Mucosa of stomach (tissue), 1 donor: ENCODE measurements around the gene SYF2.
A peak's percentile ranks its signal among the peaks of the same experiment; 100 is the strongest.
"Not testable (repeated sequence)": the region's sequence is repeated elsewhere in the genome, so short reads cannot be mapped to it uniquely, and the experiment has no call there.

ENCODE experiments used
- H3K27me3 ChIP-seq: one replicate; pipeline ENCODE4 v1.7.0; 2013; ENCODE audit warnings: mild to moderate bottlenecking, low read length; ENCODE audit not compliant: control insufficient read depth, insufficient read depth
- H3K36me3 ChIP-seq: one replicate; pipeline ENCODE4 v1.7.0; 2013; ENCODE audit warnings: low read length; ENCODE audit not compliant: control insufficient read depth, insufficient read depth
- H3K4me1 ChIP-seq: one replicate; pipeline ENCODE4 v1.7.0; 2013; ENCODE audit warnings: mild to moderate bottlenecking, low read length; ENCODE audit not compliant: control insufficient read depth, insufficient read depth
- H3K4me3 ChIP-seq: one replicate; pipeline ENCODE4 v1.7.0; 2013; ENCODE audit warnings: low read length
- H3K9ac ChIP-seq: one replicate; pipeline ENCODE4 v1.7.0; 2013; ENCODE audit warnings: mild to moderate bottlenecking, low read length, moderate library complexity
- H3K9me3 ChIP-seq: one replicate; pipeline ENCODE4 v1.7.0; 2013; ENCODE audit warnings: mild to moderate bottlenecking, low read length, moderate library complexity; ENCODE audit not compliant: control insufficient read depth
- donor health status: Pancreatic carcinoma.

Gene SYF2

GRCh38 chr1:25232027-25232865, at the start of gene SYF2:
Gene SYF2 (minus strand): TSS chr1:25232502. CDS start chr1:25232467, 35 bp downstream.
- H3K36me3 ChIP-seq, result no peaks in the 10 kb centered on the region
- no peaks in the 10 kb centered on the region for H3K27me3 ChIP-seq
- H3K4me3 ChIP-seq, result peak within 1 kb of the TSS; percentile 94
- peaks cover 23% of the 10 kb centered on the region for H3K4me1 ChIP-seq
- no peaks in the 10 kb centered on the region for H3K9me3 ChIP-seq
- peak within 1 kb of the TSS; percentile 91 for H3K9ac ChIP-seq

- not testable (repeated sequence) for H3K4me1 ChIP-seq, H3K36me3 ChIP-seq, H3K27me3 ChIP-seq
Measured at GRCh38 chr1:25279693-25280111, 47.4 kb upstream of the SYF2 start.

GRCh38 chr1:25278790-25279189, 46.5 kb upstream of the SYF2 start:
- H3K4me1 ChIP-seq, H3K9me3 ChIP-seq, H3K4me3 ChIP-seq, H3K36me3 ChIP-seq, H3K9ac ChIP-seq, H3K27me3 ChIP-seq: not testable (repeated sequence)

More at GRCh38 chr1:25279693-25280111, 47.4 kb upstream of the SYF2 start:
- not testable (repeated sequence) for H3K4me3 ChIP-seq, H3K9me3 ChIP-seq, H3K9ac ChIP-seq

GRCh38 chr1:25278358-25278757, 46.1 kb upstream of the SYF2 start:
- not testable (repeated sequence) for H3K9ac ChIP-seq, H3K9me3 ChIP-seq, H3K4me3 ChIP-seq, H3K4me1 ChIP-seq, H3K27me3 ChIP-seq, H3K36me3 ChIP-seq

- H3K4me1 ChIP-seq, result not testable (repeated sequence)
Measured at GRCh38 chr1:25277295-25277694, 45.0 kb upstream of the SYF2 start.

GRCh38 chr1:25275648-25276047, 43.3 kb upstream of the SYF2 start:
- H3K36me3 ChIP-seq, H3K4me1 ChIP-seq, H3K9ac ChIP-seq, H3K27me3 ChIP-seq, H3K9me3 ChIP-seq, H3K4me3 ChIP-seq: not testable (repeated sequence)

More at GRCh38 chr1:25277295-25277694, 45.0 kb upstream of the SYF2 start:
- H3K36me3 ChIP-seq, H3K9me3 ChIP-seq, H3K4me3 ChIP-seq, H3K27me3 ChIP-seq, H3K9ac ChIP-seq: not testable (repeated sequence)

GRCh38 chr1:25272238-25272637, 39.9 kb upstream of the SYF2 start, which contains the start of gene RHD:
Gene RHD (plus strand): TSS chr1:25272509. CDS start chr1:25272548, 39 bp downstream.
- not testable (repeated sequence) for H3K4me3 ChIP-seq, H3K27me3 ChIP-seq, H3K4me1 ChIP-seq, H3K9ac ChIP-seq, H3K9me3 ChIP-seq, H3K36me3 ChIP-seq

- H3K27me3 ChIP-seq, H3K9me3 ChIP-seq, H3K36me3 ChIP-seq, H3K4me3 ChIP-seq, H3K4me1 ChIP-seq: not testable (repeated sequence)
- H3K9ac ChIP-seq, result peak overlapping the region; percentile 34
Measured at GRCh38 chr1:25268143-25268760, 36.0 kb upstream of the SYF2 start.

GRCh38 chr1:25267288-25268142, 35.2 kb upstream of the SYF2 start:
- peak overlapping the region; percentile 19 for H3K4me3 ChIP-seq
- peak overlapping the region; percentile 34 for H3K9ac ChIP-seq
- H3K36me3 ChIP-seq, H3K27me3 ChIP-seq, H3K9me3 ChIP-seq, H3K4me1 ChIP-seq: not testable (repeated sequence)

GRCh38 chr1:25266554-25267287, 34.4 kb upstream of the SYF2 start:
- not testable (repeated sequence) for H3K4me1 ChIP-seq, H3K27me3 ChIP-seq, H3K9me3 ChIP-seq, H3K4me3 ChIP-seq, H3K36me3 ChIP-seq
- H3K9ac ChIP-seq, result peak overlapping the region; percentile 43

GRCh38 chr1:25260336-25260735, 28.0 kb upstream of the SYF2 start:
- not testable (repeated sequence) for H3K36me3 ChIP-seq, H3K9ac ChIP-seq, H3K9me3 ChIP-seq

More at GRCh38 chr1:25260336-25260735, 28.0 kb upstream of the SYF2 start:
- not testable (repeated sequence) for H3K4me3 ChIP-seq, H3K27me3 ChIP-seq, H3K4me1 ChIP-seq
